Panc1 (cell line): Measurements from ENCODE around the gene OR51V1.

Experiments used
- POLR2AphosphoS5 ChIP-seq: IDR thresholded peaks from 2 replicates; pipeline ENCODE4 v1.6.1; 2012; ENCODE audit warnings: mild to moderate bottlenecking, low read depth, low read length, moderate library complexity
- SIN3A ChIP-seq: IDR thresholded peaks from 2 replicates; pipeline ENCODE4 v1.6.1; 2012; ENCODE audit warnings: low read depth, mild to moderate bottlenecking, low read length, moderate library complexity, borderline replicate concordance; ENCODE audit not compliant: insufficient read depth
- TCF7L2 ChIP-seq: IDR thresholded peaks from 2 replicates; pipeline ENCODE4 v1.6.1; 2011; ENCODE audit warnings: mild to moderate bottlenecking, low read depth, low read length, inconsistent platforms
- TF ChIP-seq, protein P1 (sequence below): fragments of 450-650 bp; IDR thresholded peaks from 2 replicates; pipeline ENCODE4 v1.5.1; 2017; ENCODE audit warnings: mild to moderate bottlenecking
- TF ChIP-seq, protein P2 (sequence below), 2 experiments: IDR thresholded peaks; 2 replicates each; pipeline ENCODE4 v1.6.1; 2011 to 2012; ENCODE audit warnings: low read depth in 2 of 2, control low read depth in 1 of 2, low read length in 1 of 2, mild to moderate bottlenecking in 1 of 2, moderate library complexity in 1 of 2; ENCODE audit not compliant: insufficient read depth in 1 of 2

DNA sequence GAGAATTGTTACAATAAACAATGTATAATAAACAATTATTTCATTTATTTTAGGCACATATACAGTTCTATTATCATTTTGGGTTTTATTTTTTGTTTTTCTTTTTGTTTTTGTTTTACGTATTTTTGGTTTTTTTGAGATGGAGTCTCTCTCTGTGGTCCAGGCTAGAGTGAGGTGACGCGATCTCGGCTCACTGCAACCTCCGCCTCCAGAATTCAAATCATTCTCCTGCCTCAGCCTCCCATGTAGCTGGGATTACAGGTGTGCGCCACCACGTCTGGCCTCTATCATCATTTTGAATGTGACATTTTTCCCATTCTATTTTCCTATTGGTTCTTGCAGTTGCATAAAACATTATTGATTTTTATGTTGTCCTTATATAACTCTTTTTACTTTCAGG is 25.5 kb downstream of the OR51V1 start:
- TF ChIP-seq, protein P1, sequence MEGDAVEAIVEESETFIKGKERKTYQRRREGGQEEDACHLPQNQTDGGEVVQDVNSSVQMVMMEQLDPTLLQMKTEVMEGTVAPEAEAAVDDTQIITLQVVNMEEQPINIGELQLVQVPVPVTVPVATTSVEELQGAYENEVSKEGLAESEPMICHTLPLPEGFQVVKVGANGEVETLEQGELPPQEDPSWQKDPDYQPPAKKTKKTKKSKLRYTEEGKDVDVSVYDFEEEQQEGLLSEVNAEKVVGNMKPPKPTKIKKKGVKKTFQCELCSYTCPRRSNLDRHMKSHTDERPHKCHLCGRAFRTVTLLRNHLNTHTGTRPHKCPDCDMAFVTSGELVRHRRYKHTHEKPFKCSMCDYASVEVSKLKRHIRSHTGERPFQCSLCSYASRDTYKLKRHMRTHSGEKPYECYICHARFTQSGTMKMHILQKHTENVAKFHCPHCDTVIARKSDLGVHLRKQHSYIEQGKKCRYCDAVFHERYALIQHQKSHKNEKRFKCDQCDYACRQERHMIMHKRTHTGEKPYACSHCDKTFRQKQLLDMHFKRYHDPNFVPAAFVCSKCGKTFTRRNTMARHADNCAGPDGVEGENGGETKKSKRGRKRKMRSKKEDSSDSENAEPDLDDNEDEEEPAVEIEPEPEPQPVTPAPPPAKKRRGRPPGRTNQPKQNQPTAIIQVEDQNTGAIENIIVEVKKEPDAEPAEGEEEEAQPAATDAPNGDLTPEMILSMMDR, result no peak
- TF ChIP-seq, protein P2, sequence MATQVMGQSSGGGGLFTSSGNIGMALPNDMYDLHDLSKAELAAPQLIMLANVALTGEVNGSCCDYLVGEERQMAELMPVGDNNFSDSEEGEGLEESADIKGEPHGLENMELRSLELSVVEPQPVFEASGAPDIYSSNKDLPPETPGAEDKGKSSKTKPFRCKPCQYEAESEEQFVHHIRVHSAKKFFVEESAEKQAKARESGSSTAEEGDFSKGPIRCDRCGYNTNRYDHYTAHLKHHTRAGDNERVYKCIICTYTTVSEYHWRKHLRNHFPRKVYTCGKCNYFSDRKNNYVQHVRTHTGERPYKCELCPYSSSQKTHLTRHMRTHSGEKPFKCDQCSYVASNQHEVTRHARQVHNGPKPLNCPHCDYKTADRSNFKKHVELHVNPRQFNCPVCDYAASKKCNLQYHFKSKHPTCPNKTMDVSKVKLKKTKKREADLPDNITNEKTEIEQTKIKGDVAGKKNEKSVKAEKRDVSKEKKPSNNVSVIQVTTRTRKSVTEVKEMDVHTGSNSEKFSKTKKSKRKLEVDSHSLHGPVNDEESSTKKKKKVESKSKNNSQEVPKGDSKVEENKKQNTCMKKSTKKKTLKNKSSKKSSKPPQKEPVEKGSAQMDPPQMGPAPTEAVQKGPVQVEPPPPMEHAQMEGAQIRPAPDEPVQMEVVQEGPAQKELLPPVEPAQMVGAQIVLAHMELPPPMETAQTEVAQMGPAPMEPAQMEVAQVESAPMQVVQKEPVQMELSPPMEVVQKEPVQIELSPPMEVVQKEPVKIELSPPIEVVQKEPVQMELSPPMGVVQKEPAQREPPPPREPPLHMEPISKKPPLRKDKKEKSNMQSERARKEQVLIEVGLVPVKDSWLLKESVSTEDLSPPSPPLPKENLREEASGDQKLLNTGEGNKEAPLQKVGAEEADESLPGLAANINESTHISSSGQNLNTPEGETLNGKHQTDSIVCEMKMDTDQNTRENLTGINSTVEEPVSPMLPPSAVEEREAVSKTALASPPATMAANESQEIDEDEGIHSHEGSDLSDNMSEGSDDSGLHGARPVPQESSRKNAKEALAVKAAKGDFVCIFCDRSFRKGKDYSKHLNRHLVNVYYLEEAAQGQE (IDR thresholded peaks at IDR 0.05; ENCODE audit: insufficient read depth in 1 of 2, low read depth in 2 of 2, low read length in 1 of 2), result no peak
- TF ChIP-seq POLR2AphosphoS5 (no peak), TCF7L2 (no peak), SIN3A (no peak)
